Measurements from ENCODE around the gene GFPT2. TPM values are rescaled to one million over a fixed set of nuclear protein-coding genes. Genes with fewer than 3 reads are reported as not detected.

GFPT2 gene
- total RNA-seq, 2 donors from 2014 or later = 3.9 to 17.5 TPM

GRCh38 chr5:180364306-180364856 lies 11.2 kb upstream of the GFPT2 start:
- no peaks in the 10 kb centered on the region for H3K27me3 ChIP-seq
- no peak overlapping the region for H3K4me3 ChIP-seq
- ATAC-seq (no peak), DNase-seq (no peak)
- WGBS, 2 donors = 83 to 86% methylated on average over 10 of the region's 10 CpGs
- no peak overlapping the region for H3K27ac ChIP-seq
- TF ChIP-seq POLR2A (IDR thresholded peaks at IDR 0.05) = no peak
- TF ChIP-seq, protein P1, sequence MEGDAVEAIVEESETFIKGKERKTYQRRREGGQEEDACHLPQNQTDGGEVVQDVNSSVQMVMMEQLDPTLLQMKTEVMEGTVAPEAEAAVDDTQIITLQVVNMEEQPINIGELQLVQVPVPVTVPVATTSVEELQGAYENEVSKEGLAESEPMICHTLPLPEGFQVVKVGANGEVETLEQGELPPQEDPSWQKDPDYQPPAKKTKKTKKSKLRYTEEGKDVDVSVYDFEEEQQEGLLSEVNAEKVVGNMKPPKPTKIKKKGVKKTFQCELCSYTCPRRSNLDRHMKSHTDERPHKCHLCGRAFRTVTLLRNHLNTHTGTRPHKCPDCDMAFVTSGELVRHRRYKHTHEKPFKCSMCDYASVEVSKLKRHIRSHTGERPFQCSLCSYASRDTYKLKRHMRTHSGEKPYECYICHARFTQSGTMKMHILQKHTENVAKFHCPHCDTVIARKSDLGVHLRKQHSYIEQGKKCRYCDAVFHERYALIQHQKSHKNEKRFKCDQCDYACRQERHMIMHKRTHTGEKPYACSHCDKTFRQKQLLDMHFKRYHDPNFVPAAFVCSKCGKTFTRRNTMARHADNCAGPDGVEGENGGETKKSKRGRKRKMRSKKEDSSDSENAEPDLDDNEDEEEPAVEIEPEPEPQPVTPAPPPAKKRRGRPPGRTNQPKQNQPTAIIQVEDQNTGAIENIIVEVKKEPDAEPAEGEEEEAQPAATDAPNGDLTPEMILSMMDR (IDR thresholded peaks at IDR 0.05) = no peak
- no peaks in the 10 kb centered on the region for H3K36me3 ChIP-seq (replicated peaks in 1 of 2; ENCODE audit: insufficient read depth in 1 of 2, low read depth in 2 of 2)
- no peaks in the 10 kb centered on the region for H3K4me1 ChIP-seq
- H3K9me3 ChIP-seq = no peaks in the 10 kb centered on the region
- intact Hi-C loops (cut with DNase I) = no loop called here

DNA sequence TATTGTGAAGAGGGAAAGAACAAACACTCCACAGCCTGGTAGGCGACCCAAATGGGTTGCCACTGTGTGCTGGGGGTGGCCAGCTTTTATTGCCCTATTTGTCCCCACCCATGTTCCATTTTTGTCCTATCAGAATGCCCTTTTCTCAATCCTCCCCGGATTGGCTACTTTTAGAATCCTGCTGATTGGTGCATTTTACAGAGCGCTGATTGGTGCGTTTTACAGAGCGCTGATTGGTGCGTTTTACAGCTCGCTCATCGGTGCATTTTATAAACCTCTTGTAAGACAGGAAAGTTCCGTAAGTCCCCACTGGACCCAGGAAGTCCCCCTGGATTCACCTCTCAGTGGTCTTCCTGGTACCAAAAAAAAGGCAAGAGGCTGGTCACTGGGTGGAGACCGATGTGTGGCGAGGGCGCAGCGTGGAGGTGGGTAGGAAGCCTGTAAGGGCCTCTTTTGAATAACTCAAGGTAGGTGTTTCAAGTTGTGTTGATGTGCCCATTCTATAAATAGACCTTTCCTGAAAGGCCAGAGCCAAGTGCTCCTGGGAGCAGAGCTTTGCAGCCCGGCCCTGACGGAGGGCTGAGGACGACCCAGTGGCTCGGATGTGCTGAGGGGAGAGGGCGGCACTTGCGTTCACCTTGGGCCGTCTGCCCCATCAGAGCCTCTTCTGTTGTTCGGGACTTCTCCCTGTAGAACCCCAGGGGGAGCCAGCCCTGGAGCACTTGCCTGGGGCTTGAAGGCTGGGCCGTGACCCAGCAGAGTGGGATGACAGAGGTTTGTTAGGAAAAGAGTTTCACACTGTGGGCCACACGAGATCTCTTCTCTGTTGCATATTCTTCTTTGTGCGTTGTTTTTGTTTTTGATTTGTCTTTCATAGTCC lies 7.2 kb upstream of the GFPT2 start:
- Histone ChIP-seq H3K4me3 (no peak overlapping the region), H3K27me3 (no peaks in the 10 kb centered on the region), H3K27ac (no peak overlapping the region), H3K36me3 (replicated peaks in 1 of 2; ENCODE audit: insufficient read depth in 1 of 2, low read depth in 2 of 2) (no peaks in the 10 kb centered on the region), H3K4me1 (no peaks in the 10 kb centered on the region), H3K9me3 (no peaks in the 10 kb centered on the region)
- no peak for TF ChIP-seq POLR2A (IDR thresholded peaks at IDR 0.05)
- TF ChIP-seq, protein P1 (IDR thresholded peaks at IDR 0.05) = no peak
- intact Hi-C loops (cut with DNase I) = no loop called here
- 91 to 93% methylated on average over 24 of the region's 24 CpGs for WGBS, 2 donors
- ATAC-seq (no peak), DNase-seq (no peak)

DNA sequence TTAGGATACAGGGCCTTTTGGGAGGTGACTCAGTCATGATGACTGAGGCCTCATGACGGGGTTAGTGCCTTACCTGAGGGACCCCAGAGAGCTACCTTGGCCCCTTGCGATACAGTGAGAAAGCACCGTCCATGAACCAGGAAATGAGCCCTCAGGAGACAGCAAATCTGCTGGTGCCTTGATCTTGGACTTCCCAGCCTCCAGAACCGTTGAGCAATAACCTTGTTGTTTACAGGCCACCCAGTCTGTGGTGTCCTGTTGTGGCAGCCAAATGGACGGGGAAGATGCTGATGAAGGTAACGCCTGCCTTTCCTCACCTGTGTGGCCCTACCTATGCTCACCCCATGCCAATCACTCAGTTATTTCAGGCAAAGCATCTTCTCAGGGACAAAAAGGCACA lies 5.6 kb upstream of the GFPT2 start:
- H3K27me3 ChIP-seq = no peaks in the 10 kb centered on the region
- intact Hi-C loops (cut with DNase I) = no loop called here
- H3K27ac ChIP-seq = no peak overlapping the region
- H3K9me3 ChIP-seq = no peaks in the 10 kb centered on the region
- TF ChIP-seq, protein P1 (IDR thresholded peaks at IDR 0.05) = no peak
- no peak for TF ChIP-seq POLR2A (IDR thresholded peaks at IDR 0.05)
- no peaks in the 10 kb centered on the region for H3K36me3 ChIP-seq (replicated peaks in 1 of 2; ENCODE audit: insufficient read depth in 1 of 2, low read depth in 2 of 2)
- DNase-seq (no peak), ATAC-seq (no peak)
- WGBS, 2 donors = 83 to 92% methylated on average over 6 of the region's 6 CpGs
- peaks cover 7% of the 10 kb centered on the region for H3K4me1 ChIP-seq
- H3K4me3 ChIP-seq = no peak overlapping the region

DNA sequence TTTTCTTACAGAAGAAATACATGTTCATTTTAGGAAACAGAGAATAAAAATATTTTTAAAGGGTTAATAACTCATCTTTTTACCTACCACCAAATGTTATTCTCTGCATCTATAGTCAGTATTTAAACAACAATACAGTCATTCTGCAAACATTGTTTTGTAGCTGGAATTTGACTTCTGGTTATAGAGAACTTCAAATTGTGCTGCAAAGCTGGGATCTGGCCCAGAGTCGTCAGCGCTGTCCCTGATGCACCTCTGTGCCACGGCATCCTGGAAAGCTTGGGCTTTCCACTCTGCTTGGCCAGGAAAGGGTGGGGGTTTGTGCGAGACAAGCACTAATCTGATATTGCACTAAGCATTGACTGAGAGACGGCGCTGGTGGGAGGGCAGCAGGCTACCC lies 5.0 kb upstream of the GFPT2 start:
- no peak for ATAC-seq
- Histone ChIP-seq H3K4me3 (no peak overlapping the region), H3K36me3 (replicated peaks in 1 of 2; ENCODE audit: insufficient read depth in 1 of 2, low read depth in 2 of 2) (no peaks in the 10 kb centered on the region), H3K27me3 (no peaks in the 10 kb centered on the region), H3K4me1 (peaks cover 12% of the 10 kb centered on the region), H3K9me3 (no peaks in the 10 kb centered on the region), H3K27ac (no peak overlapping the region)
- DNase-seq = no peak
- 92 to 93% methylated on average over 6 of the region's 6 CpGs for WGBS, 2 donors
- intact Hi-C loops (cut with DNase I) = no loop called here
- TF ChIP-seq, protein P1 (IDR thresholded peaks at IDR 0.05) = no peak
- no peak for TF ChIP-seq POLR2A (IDR thresholded peaks at IDR 0.05)
